PFSK-1 (cell line): ENCODE results near the gene ADCK2.

Experiments
- FOXP2 ChIP-seq: optimal IDR thresholded peaks from 2 replicates; pipeline ENCODE3; 2011; ENCODE audit warnings: borderline replicate concordance, control low read depth, inconsistent platforms; ENCODE audit not compliant: insufficient read depth; ENCODE audit errors: extremely low read length, extremely low read depth
- POLR2AphosphoS5 ChIP-seq: IDR thresholded peaks from 2 replicates; pipeline ENCODE4 v1.6.1; 2012; ENCODE audit warnings: low read depth, mild to moderate bottlenecking, control low read depth, low read length, moderate library complexity
- REST ChIP-seq, 2 experiments: IDR thresholded peaks; 2 replicates each; pipeline versions ENCODE4 v1.6.1 to v1.8.0; 2011 to 2012; ENCODE audit warnings: low read depth in 2 of 2, low read length in 2 of 2, control low read depth in 1 of 2, inconsistent platforms in 1 of 2, mild to moderate bottlenecking in 1 of 2, moderate library complexity in 1 of 2; ENCODE audit not compliant: insufficient read depth in 1 of 2
- SIN3A ChIP-seq: IDR thresholded peaks from 2 replicates; pipeline ENCODE4 v1.6.1; 2012; ENCODE audit warnings: mild to moderate bottlenecking, low read length, moderate library complexity, borderline replicate concordance; ENCODE audit not compliant: insufficient read depth
- TAF1 ChIP-seq: IDR thresholded peaks from 2 replicates; pipeline ENCODE4 v1.6.1; 2012; ENCODE audit warnings: low read length, control low read depth, borderline replicate concordance; ENCODE audit not compliant: insufficient read depth

ADCK2 gene

GRCh38 chr7:140638173-140638791 is 34.5 kb upstream of the ADCK2 start:
- TF ChIP-seq REST (IDR thresholded peaks at IDR 0.05; ENCODE audit: insufficient read depth in 1 of 2, low read depth in 2 of 2, low read length in 2 of 2) (no peak), TAF1 (no peak), POLR2AphosphoS5 (no peak), SIN3A (no peak), FOXP2 (no peak)

- no peak for TF ChIP-seq REST (IDR thresholded peaks at IDR 0.05; ENCODE audit: insufficient read depth in 1 of 2, low read depth in 2 of 2, low read length in 2 of 2)
- no peak for TF ChIP-seq POLR2AphosphoS5
- no peak for TF ChIP-seq SIN3A
- TF ChIP-seq FOXP2, result no peak
- TF ChIP-seq TAF1, result no peak
Observed at GRCh38 chr7:140639366-140640053, 33.2 kb upstream of the ADCK2 start.

GRCh38 chr7:140640060-140640637 is 32.6 kb upstream of the ADCK2 start:
- TF ChIP-seq SIN3A, result no peak

GRCh38 chr7:140640727-140641523 is 31.8 kb upstream of the ADCK2 start, which contains the start of gene DENND2A:
DENND2A (minus strand) TSS chr7:140640813; CDS start chr7:140602397, 38,416 bp downstream.
- TF ChIP-seq POLR2AphosphoS5 (no peak), TAF1 (no peak), REST (IDR thresholded peaks at IDR 0.05; ENCODE audit: insufficient read depth in 1 of 2, low read depth in 2 of 2, low read length in 2 of 2) (no peak), FOXP2 (no peak), SIN3A (no peak)

GRCh38 chr7:140641524-140642195 is 31.1 kb upstream of the ADCK2 start:
- no peak for TF ChIP-seq FOXP2
- TF ChIP-seq POLR2AphosphoS5, result no peak
- no peak for TF ChIP-seq REST (IDR thresholded peaks at IDR 0.05; ENCODE audit: insufficient read depth in 1 of 2, low read depth in 2 of 2, low read length in 2 of 2)
- no peak for TF ChIP-seq SIN3A
- no peak for TF ChIP-seq TAF1
